NCI-H1930 (cell line): ENCODE data around the gene CD300LG.
"Not testable (repeated sequence)": the region's sequence is repeated elsewhere in the genome, so short reads cannot be mapped to it uniquely, and the experiment has no call there.

Experiments used
- DNase-seq, 2 experiments: peaks; one replicate each; lab custom pipeline; 2025; lab: John Stamatoyannopoulos, UW

The CD300LG gene

GRCh38 chr17:43878260-43879175, 31.5 kb downstream of the CD300LG start:
- DNase-seq, result peak; percentile 25 to 59

DNA sequence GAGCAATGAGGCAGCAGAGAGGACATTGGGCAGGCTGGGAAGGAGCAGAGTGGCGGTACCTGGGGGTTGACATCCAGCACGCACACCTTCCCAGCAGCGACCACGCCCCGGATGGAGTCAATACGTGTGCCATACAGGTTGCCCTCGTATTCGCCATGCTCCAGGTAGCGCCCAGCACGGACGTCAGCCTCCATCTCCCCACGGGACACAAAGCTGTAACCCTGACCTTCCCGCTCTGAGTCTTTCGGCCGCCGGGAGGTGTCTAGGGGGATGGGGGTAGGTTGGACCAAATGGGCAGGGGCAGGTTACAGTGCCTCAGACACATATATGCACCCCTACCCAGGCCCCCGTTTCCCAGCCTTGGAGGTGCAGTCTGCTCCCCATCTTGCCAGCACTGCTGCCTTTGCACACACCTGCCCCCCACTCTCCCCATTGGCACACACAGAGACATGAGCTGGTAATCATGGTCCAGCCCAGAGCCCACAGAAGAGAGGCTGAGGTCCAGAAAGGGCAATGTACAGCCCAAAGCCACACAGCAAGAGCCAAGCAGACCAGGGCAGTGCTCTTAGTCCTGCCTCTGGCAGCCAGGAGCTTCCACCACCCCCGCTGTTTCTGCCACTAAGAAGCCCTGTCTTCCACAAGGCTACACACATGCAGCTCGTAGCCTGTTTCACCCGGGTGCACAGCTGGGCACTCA, 32.9 kb downstream of the CD300LG start:
- DNase-seq, result no peak

DNA sequence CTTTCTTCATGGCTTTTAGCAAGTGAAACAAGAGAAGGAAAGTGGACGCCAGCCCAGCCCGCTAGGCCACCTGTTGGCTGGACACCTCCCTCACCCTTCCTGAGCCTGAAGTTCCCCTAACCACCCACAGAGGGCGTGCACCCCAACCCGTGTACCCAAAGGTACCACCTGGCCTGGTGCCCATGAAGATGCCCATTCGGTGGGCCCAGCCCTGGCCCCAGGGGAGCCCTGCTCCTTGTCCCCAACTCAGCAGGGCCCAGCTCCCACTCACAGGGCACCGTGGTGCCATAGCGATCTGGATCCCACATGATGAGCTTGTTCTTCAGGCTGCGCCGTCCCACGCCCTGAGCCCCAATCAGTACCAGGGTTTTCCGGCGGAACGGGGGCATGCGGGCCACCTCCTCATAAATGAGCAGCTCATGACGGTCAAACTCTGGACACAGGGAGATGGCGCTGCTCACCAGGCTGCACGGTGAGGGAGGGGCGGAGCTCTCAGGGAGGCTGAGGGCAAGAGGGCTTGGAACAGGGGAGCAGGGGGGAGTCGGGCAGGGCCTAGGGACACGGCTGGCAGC, 33.5 kb downstream of the CD300LG start:
- peak; percentile 12 to 19 for DNase-seq

- DNase-seq, result no peak
These were observed 34.2 kb downstream of the CD300LG start for GRCh38 chr17:43881181-43881580.

GRCh38 chr17:43881758-43882505, 35.0 kb downstream of the CD300LG start:
- DNase-seq, result no peak

DNA sequence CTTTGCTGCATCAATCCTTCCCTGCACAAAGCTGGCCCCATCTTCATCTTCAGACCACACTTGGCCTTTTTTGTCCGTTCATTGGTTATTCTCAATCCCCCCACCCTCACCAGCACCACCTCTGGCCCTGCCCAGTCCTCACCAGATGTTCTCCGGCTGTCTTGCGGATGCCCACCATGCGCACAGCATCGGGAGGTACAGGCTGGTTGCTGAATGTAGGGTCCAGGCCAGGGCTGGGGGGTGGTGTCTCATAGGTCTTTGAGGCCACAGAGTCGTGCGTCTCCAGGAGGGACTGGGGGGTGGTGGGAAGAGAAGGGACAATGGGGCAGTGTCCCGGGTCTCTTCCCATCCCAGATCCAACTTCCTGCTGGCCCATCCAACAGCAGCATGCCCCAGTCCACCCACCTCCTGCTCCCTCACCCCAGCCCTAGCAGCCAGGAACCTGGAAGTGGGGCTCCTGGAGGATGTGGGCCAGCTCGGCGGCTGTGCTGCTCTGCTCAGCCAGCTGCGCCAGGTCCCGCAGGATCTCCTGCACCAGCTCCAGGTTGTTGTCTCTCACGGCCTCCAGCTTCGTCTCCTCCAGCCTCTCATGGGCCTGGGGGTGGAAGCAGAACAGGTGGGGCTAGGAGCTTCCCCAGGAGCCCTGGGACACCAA, 35.9 kb downstream of the CD300LG start:
- no peak for DNase-seq

DNA sequence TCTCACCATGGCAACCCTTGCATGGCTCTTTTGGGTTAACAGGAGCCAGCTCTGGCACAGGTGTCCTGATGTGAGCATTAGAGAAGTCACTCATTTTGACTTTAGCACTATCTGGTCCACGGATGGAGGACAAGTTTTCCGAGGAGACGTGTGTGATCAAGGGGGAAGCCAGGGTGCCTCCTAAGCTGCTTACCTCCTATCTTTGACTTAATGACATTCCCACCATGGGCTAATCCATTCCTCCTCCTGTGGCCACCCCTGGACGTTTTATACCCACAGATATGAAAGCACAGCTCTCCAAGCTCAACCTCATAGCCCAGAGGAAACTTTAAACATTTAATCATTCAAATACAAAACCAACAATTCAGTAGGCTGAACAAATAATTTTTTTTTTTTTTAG, 41.6 kb downstream of the CD300LG start:
- no peak for DNase-seq

GRCh38 chr17:43890240-43890639, 43.3 kb downstream of the CD300LG start:
- DNase-seq, result no peak

DNA sequence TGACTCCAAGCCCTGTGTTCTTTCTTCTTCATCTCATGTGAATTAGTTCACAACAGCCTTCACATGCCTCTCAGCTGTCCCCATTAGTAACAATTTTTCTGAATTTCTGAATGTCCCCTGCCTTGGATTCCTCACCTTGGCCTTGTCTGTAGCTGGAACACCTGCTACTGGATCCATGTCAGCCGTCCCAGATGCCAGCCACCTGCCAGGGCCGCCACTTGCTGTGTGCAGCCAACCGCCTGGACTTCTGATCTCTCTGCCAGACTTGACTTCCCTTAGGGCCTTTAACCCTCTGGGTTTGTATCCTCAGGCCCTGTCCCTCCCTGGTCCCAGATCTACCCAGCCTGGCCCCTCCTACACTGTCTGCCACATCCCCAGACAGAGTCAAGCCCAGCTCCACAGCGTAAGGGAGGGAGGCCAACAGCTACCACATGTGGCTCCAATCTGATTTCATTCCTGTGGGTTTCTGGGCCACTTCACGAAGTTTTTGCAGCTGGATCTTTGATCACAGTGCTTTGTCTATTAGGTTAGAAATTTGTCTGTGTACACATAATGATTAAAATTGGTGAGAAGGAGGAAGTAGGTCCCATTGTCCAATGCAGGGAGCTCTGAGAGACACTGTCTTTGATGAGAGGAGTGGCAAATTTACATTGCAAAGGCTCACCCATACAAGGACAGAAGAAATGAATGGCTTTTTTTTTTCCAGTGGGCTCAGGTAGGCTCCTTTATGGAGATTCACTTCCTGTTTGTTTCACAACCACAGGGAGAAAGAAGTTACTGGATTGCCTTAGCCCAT, 45.1 kb downstream of the CD300LG start:
- no peak for DNase-seq

DNA sequence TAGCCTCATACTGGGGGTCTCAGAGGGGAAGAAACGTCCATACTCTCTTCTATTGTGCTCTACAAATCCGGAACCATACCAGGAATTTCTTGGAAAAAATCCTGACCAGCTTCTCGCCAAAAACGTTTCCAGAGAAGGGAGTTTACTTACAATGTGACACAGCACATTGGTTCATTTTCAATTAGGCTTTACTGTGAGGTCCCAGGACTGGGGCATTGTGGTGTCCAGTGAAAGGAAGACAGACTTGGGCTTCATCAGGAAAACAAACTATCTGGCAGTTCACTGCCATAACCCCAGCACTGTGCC, 45.6 kb downstream of the CD300LG start:
- no peak for DNase-seq

- not testable (repeated sequence) for DNase-seq
These were observed 47.5 kb downstream of the CD300LG start for GRCh38 chr17:43894494-43894893.

GRCh38 chr17:43897831-43898230, 50.9 kb downstream of the CD300LG start:
- DNase-seq, result no peak

- DNase-seq, result no peak
These were observed 51.5 kb downstream of the CD300LG start for GRCh38 chr17:43898446-43898845.

GRCh38 chr17:43900183-43900857, 53.3 kb downstream of the CD300LG start:
- DNase-seq, result peak; percentile 81 to 86

DNA sequence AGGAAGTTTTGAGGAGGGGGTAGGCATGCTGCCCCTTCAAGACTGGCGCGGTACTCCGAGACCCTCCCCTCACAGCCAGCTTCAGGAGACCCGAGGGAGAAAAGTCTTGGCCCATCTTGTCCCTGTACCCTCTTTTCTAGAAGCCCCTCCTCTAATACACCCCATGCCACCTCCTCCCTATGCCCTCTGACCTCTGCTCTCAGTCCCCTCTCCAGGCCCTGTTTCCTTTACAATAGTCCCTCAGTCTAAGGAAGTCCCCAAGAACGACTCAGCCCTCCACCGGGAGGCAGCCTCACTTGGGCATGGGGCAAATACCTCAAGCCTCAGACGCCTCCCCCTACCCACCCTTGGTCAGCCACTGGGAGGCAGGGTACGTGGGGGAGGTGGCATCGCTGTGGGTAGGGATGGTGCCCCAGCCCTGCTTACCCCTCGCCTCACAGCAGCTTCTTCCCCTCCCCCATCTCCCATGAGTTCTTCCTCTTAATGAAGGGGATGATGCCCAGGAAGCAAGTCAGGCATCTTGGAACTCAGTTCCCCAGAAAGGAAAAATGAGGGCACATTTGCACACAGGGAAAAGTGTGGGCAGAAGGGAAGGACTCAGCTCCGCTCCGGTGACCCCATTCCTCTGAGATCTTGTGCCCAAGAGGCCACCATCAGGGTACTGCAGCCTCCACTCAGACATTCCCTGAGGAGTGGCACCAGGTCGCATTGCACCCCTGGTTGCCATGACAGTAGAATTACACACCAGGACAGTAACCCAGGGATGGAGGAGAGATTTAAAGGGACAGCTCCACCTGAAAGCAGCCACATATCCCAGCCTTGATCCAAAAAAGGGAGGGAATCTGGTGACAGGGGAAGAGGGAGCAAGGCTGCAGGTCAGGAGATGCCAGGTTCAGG, 54.1 kb downstream of the CD300LG start:
- DNase-seq, result peak in 1 of 2 experiments; percentile 7

- no peak for DNase-seq
These were observed 55.0 kb downstream of the CD300LG start for GRCh38 chr17:43901861-43902589.

- DNase-seq, result no peak
These were observed 58.5 kb downstream of the CD300LG start for GRCh38 chr17:43905400-43905984.
